CD4-positive, alpha-beta T cell treated with Interleukin-2 at 100 ng/mL for 4 hours (primary cell): Measurements from ENCODE around the gene HTR1D.

Source experiments
- DNase-seq: peaks from one replicate; pipeline ENCODE4 v3.0.0-alpha.2; 2020; ENCODE audit warnings: low spot score

The HTR1D gene

DNA sequence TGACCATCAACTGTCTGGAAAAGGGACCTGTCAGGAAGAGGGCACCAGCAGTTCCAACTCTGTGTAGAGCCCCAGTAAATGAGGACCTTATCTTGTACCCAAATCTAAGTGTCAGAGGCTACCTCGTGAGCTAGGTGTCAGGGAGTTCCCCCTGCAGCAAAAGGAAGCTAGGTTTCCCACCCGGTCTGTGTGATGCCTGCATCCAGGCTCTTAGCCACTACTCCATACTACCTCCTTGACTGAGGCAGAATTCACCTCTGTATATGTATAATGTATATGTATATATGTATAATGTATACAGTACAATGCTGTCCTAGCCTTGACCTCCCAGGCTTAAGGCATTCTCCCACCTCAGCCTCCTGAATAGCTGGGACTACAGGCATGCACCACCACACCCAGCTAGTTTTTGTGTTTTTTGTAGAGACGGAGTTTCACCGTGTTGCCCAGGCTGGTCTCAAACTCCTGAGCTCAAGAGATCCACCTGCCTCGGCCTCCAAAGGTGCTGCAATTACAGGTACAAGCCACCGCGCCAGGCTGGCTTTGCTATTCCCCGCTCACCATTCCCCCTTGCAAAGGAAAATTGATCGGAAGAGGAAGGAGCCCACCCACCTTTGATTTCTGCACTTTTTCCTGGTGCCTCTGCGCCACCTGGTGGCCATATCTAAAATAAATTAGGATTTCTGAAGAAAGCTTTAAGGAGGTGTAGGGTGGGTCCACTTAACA, 32.9 kb downstream of the HTR1D start:
- peak; percentile 64 for DNase-seq

- no peak for DNase-seq
Measured at GRCh38 chr1:23179862-23180261, 37.4 kb downstream of the HTR1D start.

DNA sequence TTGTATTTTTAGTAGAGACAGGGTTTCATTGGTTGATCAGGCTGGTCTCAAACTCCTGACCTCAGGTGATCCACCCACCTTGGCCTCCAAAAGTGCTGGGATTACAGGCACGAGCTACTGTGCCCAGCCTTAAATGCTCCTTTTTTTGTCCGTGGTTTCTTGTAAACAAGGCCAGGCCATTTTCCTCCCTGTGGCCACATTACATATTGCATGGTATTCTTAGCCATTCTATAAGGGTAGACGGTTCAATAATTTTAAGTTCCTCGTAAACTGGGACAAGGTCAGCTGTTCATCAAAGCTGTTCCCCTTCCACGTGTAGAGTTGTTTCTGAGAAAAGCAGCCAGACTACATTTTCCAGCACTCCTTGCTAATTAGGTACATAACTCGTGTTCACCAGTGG, 38.4 kb downstream of the HTR1D start:
- no peak for DNase-seq

- no peak for DNase-seq
Measured at GRCh38 chr1:23178414-23178813, 38.9 kb downstream of the HTR1D start.

- peak; percentile 40 for DNase-seq
Measured at GRCh38 chr1:23177438-23178380, 39.6 kb downstream of the HTR1D start.

- DNase-seq = no peak
Measured at GRCh38 chr1:23177031-23177430, 40.3 kb downstream of the HTR1D start.

GRCh38 chr1:23174426-23175110, 42.7 kb downstream of the HTR1D start:
- no peak for DNase-seq

DNA sequence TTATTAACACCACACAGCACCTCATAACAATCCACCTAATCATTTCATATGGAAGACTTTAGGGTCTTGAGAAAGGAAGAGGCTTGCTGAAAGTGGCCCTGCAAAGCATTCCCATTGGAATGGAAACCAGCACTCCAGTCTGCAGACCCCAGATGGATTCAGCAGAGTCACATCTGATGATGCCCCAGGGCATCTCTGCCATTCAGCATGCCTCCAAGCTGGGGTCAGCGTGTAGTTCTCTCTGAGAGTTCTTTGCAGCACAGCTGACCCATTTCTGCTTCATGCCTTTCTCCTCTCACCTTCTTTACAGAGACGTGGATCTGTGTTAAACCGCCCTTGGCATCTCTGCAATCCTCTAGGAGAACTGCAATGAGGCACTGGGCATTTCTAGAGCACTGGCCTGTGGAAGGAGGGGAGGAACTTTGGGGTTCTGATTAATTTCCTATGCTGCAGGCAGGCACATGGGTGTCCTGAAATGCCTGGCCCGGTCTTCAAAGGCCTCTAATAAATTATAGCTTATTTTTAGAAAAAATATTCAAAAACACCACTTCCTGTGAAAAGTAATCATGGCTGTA, 46.0 kb downstream of the HTR1D start:
- no peak for DNase-seq

DNA sequence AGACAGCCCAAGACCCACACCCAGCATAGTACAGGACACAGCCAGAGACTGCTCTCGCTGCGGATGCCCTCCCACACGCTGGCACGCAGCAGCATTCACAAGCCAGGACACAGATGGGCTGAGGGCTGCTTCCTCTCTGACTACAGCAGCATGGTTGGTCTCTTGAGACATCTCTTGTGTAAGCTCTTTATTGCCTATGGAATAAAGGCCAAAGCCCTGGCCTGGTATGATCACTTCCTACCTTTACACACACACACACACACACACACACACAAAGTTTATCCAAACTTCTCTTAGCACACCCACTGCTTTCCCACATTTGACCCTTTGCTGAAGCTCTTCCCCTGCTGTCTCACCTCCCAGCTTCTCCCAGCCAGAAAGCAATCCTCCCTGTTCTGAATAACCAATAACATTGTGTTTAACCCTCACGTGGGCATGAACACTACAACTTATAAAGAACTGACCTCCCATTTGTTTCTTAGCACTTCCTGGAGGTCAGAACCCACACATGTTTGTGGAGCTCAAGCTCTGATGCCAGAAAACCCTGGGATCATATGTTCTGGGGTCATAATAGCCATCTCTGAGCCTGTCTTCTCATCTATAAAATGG, 47.5 kb downstream of the HTR1D start:
- no peak for DNase-seq

- no peak for DNase-seq
Measured at GRCh38 chr1:23169195-23169575, 48.1 kb downstream of the HTR1D start.

- DNase-seq = peak; percentile 78
Measured at GRCh38 chr1:23168445-23169194, 48.7 kb downstream of the HTR1D start, which contains the start of gene LUZP1. LUZP1 (minus strand) TSS chr1:23168856.

DNA sequence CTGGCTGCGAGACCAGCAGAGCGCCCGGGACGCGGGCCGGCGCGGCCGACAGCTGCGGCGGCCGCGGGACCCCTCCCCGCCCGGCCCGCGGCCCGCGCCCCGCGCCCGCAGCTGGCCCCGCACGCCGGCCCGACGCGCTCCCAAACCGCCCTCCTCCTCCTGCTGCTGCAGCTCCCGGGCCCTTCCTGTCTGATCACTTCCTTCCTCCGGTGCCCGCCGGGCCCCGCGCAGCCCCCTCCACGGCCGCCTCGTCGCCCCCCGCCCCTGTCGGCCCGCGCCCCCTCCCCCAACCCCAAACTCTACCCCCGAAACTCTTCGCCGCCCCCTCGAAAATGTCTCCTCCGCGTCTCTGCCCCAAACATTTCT, 49.2 kb downstream of the HTR1D start:
- DNase-seq = no peak

DNA sequence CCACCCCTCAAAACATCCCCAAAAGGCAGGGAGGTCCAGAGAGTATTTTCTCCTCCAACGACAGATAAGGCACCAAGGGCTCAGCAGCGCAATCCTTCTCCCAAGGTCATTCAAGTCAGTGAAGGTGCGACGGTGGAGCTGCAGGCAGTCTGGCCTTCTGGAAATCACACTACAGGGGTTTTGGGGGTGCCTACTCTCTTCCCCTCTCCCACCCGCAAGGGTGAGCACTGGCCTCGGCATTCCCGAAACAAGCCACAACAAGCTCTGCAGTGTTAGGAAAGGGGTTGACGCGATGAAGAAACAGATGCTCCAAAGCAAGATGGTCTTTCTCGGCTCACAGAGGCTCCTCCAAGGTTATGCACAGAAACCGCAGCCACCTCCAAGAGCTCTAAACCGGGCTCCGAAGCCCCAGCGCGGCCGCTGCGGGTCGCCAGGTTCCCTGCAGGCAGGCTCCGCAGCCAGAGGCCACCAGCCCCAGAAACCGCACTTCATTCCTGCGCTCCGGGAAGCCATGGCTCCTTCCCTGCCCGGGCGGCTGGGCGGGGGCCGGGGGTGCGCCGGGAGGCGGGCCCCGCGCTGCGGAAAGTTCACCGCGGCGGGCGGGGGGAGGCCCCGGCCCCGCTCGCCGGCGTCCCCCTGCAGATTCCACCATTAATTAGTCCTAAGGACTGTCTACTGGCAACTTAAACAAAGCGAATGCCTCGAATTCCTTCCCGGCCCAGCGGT, 49.8 kb downstream of the HTR1D start:
- no peak for DNase-seq

DNA sequence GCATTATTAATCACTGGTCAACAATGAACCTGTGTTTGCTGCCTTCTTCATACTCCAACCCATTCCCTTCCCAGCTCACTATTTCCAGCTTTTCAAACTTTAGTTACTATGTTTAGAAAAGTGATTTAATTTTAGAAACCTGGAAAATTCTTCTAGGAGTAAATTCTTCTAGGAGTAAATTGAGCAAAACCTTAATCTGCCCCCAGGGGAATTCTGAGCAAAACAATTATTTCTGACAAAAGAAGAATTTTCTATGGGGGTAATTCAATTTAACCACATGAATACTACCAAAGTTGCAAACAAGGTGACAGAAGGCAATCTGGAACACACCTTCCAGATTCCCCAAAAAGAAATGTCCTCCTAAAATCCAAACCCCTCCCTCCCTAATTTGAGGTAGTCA, 50.4 kb downstream of the HTR1D start:
- no peak for DNase-seq

- DNase-seq = no peak
Measured at GRCh38 chr1:23163395-23163794, 53.9 kb downstream of the HTR1D start.

DNA sequence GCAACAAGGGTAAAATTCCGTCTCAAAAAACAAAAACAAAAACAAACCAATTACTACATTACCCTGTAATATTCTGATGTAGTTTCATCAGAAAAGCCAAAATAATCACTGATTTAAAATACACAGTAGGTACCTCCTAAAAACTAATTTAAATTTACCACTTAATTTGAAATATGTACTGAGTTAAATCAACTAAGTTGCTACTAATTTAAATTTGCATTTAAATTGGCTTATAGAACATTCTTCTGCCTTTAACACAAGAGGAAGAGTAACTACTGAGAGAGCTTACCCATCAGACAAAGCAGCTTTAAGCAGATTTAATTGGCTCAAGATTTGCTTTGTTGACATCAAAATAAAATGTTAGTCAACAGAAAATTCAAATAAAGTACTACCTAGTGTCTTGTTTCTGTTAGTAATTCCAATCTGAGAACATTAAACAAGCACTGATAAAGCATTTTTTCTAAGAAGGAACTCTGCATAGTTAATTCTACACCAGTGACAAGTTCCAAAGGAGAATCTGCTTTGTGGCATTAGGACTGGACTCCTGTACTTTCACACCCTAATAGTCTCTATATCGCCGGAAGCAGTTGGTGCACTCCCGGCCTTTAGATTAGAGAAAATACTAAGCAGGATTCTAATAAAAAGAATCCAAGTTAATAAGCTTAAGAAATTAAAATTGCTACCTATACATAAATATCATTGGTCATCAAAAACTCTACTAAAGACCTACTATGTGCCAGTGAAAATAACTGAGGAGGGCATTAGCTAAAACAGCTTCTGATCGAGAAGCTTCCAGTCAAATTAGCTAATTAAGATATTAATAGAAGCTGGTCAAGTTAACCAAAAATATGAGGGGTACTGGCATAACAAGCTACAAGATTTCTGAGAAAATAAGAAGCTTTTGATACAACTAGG, 57.1 kb downstream of the HTR1D start:
- no peak for DNase-seq

DNA sequence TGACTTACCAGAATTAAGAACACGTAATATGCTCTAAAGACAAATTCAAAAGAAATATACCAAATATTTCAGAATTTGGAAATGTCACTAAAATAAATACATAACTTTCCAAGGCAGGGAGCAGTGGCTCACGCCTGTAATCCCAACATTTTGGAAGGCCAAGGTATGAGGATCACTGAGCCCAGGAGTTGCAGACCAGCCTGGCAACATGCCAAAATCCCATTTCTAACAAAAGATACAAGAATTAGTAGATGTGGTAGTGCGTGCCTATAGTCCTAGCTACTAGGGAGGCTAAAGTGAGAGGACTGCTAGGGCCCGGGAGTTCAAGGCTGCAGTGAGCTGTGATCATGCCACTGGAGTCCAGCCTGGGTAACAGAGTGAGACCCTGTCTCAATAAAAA, 60.4 kb downstream of the HTR1D start:
- DNase-seq = no peak

DNA sequence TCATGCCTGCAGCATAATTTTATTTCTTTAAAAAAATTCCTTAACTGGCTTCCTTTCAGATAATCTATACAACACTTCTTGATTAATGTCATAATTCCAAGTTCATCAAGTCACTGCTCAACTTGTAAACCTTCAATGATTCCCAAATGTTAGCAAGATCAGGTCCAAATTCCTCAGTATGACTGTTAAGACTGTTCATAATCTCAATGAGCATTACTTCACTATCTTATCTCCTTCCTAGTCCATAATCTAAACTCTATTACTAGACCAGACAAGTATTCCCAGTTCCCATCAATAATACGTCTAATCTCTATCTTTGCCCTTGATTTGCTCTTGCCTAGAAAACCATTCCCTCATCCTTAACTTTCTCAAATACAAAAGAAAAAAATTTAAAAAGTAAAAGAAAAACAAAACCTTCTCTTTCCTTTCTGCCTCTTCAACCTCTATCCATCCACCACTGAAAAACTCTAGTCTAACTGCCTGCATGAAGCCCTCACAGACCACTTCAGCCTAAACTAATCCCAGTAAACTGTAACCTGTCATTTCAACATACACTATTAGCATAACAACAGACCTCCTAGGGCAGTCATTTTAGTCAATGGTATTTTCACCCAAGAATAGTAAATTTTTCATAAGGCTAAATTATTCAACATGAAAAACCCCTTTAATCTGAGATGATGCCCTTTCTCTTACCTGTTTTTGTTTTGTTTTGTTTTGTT, 64.2 kb downstream of the HTR1D start:
- no peak for DNase-seq

DNA sequence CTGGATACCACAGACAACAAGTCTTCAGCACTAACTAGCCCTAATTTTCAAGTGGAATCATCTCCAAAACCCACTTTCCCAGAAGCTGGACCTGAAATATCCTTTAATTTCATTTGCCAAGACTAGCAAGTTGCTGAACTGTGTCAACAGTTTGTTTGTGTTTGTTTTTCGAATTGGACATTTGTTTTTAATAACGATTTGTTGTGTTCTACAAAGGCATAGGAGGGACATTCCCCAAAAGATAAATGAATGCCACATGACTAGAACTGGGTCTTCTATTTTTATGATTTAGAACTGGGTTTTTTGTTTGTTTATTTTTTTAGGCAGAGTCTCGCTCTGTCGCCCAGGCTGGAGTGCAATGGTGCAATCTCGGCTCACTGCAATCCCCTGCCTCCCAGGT, 66.6 kb downstream of the HTR1D start:
- no peak for DNase-seq
